HG02763 (cell line): Measurements from ENCODE around the gene SYT9.
"Not testable (repeated sequence)": the region's sequence is repeated elsewhere in the genome, so short reads cannot be mapped to it uniquely, and the experiment has no call there.

Experiments
- ATAC-seq: cut with Tn5 transposase; IDR thresholded peaks from one replicate; pipeline ENCODE4 v1.9.1; 2021; ENCODE audit warnings: mild to moderate bottlenecking, moderate library complexity; ENCODE audit not compliant: unreplicated experiment

SYT9 gene

GRCh38 chr11:7335442-7335841 lies 83.7 kb downstream of the SYT9 start:
- not testable (repeated sequence) for ATAC-seq

GRCh38 chr11:7341551-7341950 lies 89.8 kb downstream of the SYT9 start:
- no peak for ATAC-seq

DNA sequence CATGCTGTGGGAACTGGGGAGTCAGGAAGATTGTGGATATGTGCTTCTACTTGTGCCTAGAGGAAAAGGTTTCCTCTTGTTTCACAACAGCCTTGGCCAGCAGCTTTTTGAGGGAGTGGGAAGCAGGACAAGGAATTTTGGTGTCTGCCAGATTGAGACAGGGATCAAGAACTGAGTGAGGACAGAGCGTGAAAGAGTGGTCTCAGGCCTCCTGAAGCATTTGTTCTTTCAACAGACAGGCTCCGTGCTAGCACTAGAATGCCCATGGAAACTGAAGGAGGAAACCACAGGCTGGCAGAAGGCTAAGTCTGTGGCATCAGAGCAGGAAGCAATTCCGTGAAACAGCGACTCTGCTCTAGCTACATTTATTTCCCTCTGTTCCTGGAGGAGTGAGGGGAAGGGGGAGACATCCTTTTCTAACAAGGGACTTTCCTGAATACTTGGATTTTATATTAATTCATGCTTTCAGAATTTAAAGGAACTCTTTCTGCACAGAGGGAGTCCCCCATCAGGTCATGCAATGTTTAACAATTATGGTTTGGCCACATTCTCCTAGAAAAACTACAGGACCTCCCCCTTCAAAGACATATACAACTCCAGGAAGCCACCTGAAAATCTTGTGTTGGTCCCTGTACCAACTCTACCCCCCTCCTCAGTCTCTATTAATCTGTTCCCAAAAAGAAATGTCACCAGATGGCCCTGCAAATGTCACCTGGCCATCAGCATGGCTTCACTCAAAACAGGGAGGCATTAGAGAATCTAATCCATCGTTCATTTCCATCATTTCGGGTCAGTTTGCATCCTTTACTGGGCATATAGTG lies 96.1 kb downstream of the SYT9 start:
- no peak for ATAC-seq

GRCh38 chr11:7348432-7349304 lies 97.0 kb downstream of the SYT9 start:
- no peak for ATAC-seq

- no peak for ATAC-seq
Observed at GRCh38 chr11:7351228-7351627, 99.5 kb downstream of the SYT9 start.

GRCh38 chr11:7353100-7353499 lies 101.4 kb downstream of the SYT9 start:
- ATAC-seq: no peak

- no peak for ATAC-seq
Observed at GRCh38 chr11:7364660-7365059, 113.0 kb downstream of the SYT9 start.

- ATAC-seq: no peak
Observed at GRCh38 chr11:7367803-7368202, 116.1 kb downstream of the SYT9 start.

GRCh38 chr11:7376386-7376785 lies 124.7 kb downstream of the SYT9 start:
- ATAC-seq: no peak

DNA sequence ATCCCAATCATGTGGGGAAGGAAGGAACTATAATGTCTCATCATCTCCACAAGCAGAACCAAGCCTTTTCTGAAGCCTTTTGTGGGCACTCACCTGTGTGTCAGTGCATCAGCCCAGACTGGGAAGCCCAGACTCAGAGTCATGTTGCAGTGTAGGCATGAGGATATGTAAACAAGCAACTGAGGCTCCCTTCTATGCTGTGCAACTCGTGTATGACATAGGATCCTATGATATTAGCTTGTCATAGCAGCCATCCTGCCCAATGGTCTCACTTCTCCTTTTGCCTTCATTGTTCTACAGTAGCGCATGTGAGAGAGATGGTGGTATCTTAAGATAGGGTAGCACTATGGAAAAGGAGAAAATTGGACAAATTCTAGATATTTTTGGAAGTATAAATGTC lies 130.2 kb downstream of the SYT9 start:
- ATAC-seq: no peak

GRCh38 chr11:7383406-7383805 lies 131.7 kb downstream of the SYT9 start:
- ATAC-seq: no peak

DNA sequence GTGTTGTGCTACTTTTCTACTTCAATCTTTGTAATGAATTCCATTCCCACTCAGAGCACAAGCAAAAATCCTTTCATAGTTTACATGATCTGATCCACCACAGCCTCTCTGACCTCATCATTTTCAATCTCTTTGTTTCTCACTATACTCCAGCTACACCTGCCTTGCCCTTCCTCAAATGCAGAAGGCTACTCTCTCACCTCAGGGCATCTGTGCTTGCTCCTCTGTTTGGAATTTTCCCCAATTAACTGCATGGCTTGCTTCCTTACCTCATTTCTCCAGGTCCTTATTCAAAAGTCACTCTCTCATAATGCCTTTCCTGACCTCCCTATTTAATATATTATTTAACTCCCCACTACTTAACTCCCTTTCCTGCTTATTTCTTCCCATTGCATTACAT lies 133.0 kb downstream of the SYT9 start:
- ATAC-seq: no peak

DNA sequence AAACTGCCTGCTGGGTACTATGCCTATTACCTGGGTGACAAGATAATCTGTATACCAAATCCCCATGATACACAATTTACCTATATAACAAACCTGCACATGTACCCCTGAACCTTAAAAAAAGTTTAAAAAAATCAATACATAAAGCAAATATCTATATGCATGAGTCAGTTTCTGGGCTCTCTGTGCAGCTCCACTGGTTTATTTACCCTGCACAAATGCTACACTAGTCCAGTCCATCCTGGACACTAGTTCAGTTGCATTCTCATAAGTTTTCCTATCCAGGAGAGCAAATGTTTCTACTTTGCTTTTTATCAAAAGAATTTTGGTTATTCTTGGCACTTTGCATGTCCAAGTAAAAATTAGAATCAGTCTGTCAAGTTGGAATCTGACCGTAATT lies 133.8 kb downstream of the SYT9 start:
- no peak for ATAC-seq

- ATAC-seq: no peak
Observed at GRCh38 chr11:7413961-7414915, 162.5 kb downstream of the SYT9 start.

- no peak for ATAC-seq
Observed at GRCh38 chr11:7414973-7415817, 163.5 kb downstream of the SYT9 start.

GRCh38 chr11:7416080-7416479 lies 164.4 kb downstream of the SYT9 start:
- ATAC-seq: no peak

- ATAC-seq: no peak
Observed at GRCh38 chr11:7417328-7417727, 165.6 kb downstream of the SYT9 start.

DNA sequence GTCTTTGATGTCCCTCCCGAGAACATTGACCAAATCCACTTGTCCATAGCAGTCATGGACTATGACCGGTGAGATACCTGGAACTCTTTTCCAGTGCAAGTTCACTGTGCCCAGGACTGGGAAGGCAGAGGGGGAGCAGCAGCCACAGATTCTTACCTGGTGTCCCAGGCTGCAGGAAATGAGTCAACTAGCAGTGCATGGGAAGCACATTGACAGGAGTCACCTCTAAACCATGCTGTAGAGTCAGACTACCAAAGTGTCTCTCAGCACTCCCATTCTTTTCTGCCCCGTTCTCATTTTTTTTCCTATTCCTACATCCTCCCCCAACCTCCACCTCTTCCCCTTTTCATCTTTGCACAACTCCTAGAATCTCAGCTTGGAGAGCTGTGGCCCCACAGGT lies 166.4 kb downstream of the SYT9 start:
- ATAC-seq: no peak

GRCh38 chr11:7418906-7419305 lies 167.2 kb downstream of the SYT9 start:
- no peak for ATAC-seq

DNA sequence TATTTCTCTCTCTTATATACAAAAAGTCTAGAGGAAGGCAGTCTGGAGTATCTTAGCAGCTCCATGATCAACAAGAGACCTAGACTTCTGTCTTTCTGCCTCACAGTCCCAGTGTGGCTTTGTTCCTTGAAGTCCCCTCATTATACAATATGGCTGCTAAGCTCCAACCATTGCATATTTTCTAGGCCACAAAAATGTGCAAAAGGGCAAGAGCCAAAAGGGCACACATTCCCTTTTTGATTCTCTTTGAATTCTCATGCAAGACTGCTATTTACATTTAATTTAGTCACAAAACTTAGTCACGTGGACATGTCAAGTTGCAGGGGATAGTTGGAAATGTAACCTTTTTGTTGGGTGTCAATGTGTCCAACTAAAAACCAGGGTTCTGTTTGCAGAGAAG lies 169.4 kb downstream of the SYT9 start:
- ATAC-seq: no peak
